Right lobe of liver (tissue), 4 donors: ENCODE results near the gene NUMA1.

Experiments used
- POLR2A ChIP-seq: fragments of 450-650 bp; IDR thresholded peaks from one replicate; pipeline ENCODE4 v1.6.1; 2017; ENCODE audit warnings: antibody characterized with exemption, mild to moderate bottlenecking
- TF ChIP-seq, protein P1 (sequence below), 4 donors: fragments of 200-600 bp in 3 of 4; fragments of 450-650 bp in 1 of 4; IDR thresholded peaks; one replicate each; pipeline versions ENCODE4 v1.5.1 to v1.8.0; 2016 to 2022; ENCODE audit warnings: antibody characterized with exemption in 4 of 4, mild to moderate bottlenecking in 2 of 4
- donor health status: DM: no; HTN: no; CAD: no.
- donor health status: DM: no; HTN: no; CAD: no.
- donor health status: DM: no; HTN: yes; CAD: no.

DNA sequence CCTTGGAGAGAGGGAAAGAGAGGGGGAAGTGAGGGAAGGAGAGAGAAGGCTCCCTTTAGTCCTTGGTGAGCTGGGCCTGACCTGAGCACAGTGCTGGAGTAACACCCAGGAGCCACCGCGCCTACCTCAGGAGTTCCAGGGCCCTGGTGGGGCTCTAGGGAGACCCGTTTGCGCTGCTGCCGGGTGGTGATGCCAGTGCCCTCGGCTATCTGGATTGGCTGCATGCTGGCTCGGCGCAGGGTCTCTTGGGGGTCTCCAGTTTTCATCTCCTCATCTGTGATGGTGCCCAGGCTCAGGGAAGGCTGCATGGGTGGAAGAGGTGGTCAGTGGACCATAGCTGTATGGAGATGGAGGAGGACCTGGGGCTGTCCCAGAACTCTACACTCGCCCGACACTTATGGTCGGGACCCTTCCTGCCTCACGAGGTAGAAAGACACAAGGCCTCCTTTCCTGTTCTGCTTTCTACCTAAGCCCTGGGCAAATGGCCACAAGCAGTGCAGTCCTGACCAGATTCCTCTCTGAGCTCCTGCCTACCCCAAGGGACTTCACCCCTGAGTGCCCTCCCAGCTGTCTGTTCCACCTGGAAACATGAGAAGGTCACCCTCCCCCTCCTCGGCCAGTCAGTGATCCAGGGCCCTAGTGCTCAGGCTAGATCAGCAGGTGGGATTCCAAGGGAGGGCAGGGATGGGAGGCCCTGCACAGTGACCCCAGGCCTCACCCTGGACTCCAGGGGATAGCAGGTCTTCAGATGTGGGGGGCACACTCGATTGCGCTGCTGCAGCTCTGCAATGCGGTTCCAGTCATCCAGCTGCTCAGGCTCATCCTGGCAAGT, 75.6 kb downstream of the NUMA1 start:
- TF ChIP-seq, protein P1, sequence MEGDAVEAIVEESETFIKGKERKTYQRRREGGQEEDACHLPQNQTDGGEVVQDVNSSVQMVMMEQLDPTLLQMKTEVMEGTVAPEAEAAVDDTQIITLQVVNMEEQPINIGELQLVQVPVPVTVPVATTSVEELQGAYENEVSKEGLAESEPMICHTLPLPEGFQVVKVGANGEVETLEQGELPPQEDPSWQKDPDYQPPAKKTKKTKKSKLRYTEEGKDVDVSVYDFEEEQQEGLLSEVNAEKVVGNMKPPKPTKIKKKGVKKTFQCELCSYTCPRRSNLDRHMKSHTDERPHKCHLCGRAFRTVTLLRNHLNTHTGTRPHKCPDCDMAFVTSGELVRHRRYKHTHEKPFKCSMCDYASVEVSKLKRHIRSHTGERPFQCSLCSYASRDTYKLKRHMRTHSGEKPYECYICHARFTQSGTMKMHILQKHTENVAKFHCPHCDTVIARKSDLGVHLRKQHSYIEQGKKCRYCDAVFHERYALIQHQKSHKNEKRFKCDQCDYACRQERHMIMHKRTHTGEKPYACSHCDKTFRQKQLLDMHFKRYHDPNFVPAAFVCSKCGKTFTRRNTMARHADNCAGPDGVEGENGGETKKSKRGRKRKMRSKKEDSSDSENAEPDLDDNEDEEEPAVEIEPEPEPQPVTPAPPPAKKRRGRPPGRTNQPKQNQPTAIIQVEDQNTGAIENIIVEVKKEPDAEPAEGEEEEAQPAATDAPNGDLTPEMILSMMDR (IDR thresholded peaks at IDR 0.05), result no peak
- TF ChIP-seq POLR2A, result no peak
